Nephron (organoid): Measurements from ENCODE around the gene IGSF22.
"Not testable (repeated sequence)": the region's sequence is repeated elsewhere in the genome, so short reads cannot be mapped to it uniquely, and the experiment has no call there.

Experiments
- H3K27ac Mint-ChIP-seq, 3 experiments: 2 replicates each; pipeline ENCODE4 v1.8.0; 2020; ENCODE audit warnings: mixed read lengths in 3 of 3, mild to moderate bottlenecking in 2 of 3, moderate library complexity in 1 of 3
- H3K27me3 Mint-ChIP-seq: 2 replicates; pipeline ENCODE4 v1.8.0; 2021; ENCODE audit warnings: low read depth, mild to moderate bottlenecking, moderate library complexity, mixed read lengths
- H3K36me3 Mint-ChIP-seq: 2 replicates; pipeline ENCODE4 v1.8.0; 2020; ENCODE audit warnings: low read depth, mixed read lengths
- H3K4me1 Mint-ChIP-seq: 2 replicates; pipeline ENCODE4 v1.8.0; 2020; ENCODE audit warnings: mixed read lengths
- H3K4me3 Mint-ChIP-seq, 3 experiments: 2 replicates each; pipeline ENCODE4 v1.8.0; 2020; ENCODE audit warnings: mild to moderate bottlenecking in 3 of 3, mixed read lengths in 3 of 3, moderate library complexity in 2 of 3
- H3K9me3 Mint-ChIP-seq: 2 replicates; pipeline ENCODE4 v1.8.0; 2020; ENCODE audit warnings: mixed read lengths
- TF ChIP-seq, protein P1 (sequence below), 3 experiments: fragments of 200-600 bp; sonication (generic); IDR thresholded peaks; one replicate each; pipeline ENCODE4 v1.5.0; 2021; ENCODE audit warnings: antibody characterized with exemption in 3 of 3; ENCODE audit not compliant: unreplicated experiment in 3 of 3

Gene IGSF22

DNA sequence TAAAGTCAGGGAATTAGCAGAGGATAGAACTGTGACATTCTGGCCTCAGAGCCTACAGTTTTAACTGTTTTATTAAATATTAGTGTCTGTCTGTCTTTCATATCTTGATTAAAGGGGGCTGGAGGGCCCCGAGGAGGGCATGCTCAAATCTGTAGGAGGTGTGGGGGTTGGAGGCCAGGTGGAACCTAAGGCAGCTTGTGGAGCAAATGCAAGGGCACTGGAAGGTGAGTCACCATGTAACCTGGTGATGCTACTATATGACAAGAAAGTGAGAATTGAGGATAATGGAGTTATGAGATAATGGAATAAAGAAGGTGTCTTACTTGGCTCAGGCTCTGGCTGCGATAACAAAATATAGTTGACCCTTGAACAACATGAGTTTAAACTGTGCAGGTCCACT, 54.7 kb downstream of the IGSF22 start:
- TF ChIP-seq, protein P1, sequence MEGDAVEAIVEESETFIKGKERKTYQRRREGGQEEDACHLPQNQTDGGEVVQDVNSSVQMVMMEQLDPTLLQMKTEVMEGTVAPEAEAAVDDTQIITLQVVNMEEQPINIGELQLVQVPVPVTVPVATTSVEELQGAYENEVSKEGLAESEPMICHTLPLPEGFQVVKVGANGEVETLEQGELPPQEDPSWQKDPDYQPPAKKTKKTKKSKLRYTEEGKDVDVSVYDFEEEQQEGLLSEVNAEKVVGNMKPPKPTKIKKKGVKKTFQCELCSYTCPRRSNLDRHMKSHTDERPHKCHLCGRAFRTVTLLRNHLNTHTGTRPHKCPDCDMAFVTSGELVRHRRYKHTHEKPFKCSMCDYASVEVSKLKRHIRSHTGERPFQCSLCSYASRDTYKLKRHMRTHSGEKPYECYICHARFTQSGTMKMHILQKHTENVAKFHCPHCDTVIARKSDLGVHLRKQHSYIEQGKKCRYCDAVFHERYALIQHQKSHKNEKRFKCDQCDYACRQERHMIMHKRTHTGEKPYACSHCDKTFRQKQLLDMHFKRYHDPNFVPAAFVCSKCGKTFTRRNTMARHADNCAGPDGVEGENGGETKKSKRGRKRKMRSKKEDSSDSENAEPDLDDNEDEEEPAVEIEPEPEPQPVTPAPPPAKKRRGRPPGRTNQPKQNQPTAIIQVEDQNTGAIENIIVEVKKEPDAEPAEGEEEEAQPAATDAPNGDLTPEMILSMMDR (IDR thresholded peaks at IDR 0.05; ENCODE audit: unreplicated experiment in 3 of 3) = no peak
- Mint-ChIP-seq H3K4me3 (no peak overlapping the region), H3K27me3 (peaks cover 3% of the 10 kb centered on the region), H3K4me1 (no peaks in the 10 kb centered on the region), H3K9me3 (no peaks in the 10 kb centered on the region), H3K27ac (no peak overlapping the region), H3K36me3 (no peaks in the 10 kb centered on the region)

DNA sequence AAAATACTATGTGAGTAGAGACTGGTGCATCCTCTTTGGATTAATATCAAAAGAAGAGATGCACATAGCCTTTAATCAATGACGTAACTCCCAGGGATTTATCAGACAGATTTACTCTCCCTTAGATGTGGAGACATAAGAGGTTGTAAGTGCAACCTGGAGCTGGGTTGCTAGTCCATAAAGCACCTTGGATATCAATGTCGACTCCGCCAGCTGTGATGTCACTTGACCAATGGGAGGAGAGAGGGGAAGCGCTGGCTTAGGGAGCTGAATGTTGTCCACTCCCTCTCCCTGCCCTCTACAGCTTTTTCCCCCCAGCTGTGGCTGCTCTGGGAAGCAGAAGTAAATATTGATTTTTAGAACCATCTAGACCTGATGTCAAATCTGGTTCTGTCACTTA, 56.3 kb downstream of the IGSF22 start:
- H3K27me3 Mint-ChIP-seq = peaks cover 7% of the 10 kb centered on the region
- H3K27ac Mint-ChIP-seq = no peak overlapping the region
- H3K4me1 Mint-ChIP-seq = no peaks in the 10 kb centered on the region
- TF ChIP-seq, protein P1 (IDR thresholded peaks at IDR 0.05; ENCODE audit: unreplicated experiment in 3 of 3) = no peak
- no peak overlapping the region for H3K4me3 Mint-ChIP-seq
- H3K36me3 Mint-ChIP-seq = no peaks in the 10 kb centered on the region
- H3K9me3 Mint-ChIP-seq = no peaks in the 10 kb centered on the region

DNA sequence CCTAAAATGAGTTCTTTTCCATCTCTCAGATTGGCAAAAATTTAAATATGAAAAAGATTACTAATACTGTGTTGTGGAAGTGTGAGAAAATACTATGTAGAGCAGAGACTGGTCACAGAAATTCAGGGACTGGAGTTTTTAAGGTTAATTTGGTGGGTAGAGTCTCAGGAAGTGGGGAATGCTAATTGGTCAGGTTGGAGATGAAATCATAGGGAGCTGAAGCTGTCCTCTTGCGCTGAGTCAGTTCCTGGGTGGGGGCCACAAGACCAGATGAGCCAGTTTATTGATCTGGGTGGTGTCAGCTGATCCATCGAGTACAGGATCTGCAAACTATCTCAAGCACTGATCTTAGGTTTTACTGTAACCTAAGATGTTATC, 56.8 kb downstream of the IGSF22 start:
- Mint-ChIP-seq H3K4me3 (no peak overlapping the region), H3K27ac (no peak overlapping the region), H3K36me3 (no peaks in the 10 kb centered on the region), H3K4me1 (no peaks in the 10 kb centered on the region), H3K9me3 (no peaks in the 10 kb centered on the region), H3K27me3 (peaks cover 7% of the 10 kb centered on the region)
- TF ChIP-seq, protein P1 (IDR thresholded peaks at IDR 0.05; ENCODE audit: unreplicated experiment in 3 of 3) = no peak

DNA sequence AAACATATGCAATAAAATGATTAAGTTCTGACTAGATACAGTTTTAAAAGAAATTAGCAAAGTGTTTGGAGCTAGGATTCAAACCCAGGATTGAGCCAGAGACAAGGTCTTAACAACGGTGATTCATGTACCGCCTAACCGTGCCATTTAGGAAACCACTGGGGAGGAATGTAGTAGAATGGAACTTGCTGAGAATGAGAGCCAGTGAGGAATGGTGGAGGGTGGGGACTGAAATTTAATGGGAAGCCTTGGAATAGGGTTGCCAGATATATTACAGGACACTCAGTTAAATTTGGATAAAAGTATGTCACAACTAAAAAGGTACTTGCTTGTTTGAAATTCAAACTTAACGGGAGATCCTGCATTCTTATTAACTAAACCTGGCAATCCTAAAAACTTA, 57.9 kb downstream of the IGSF22 start:
- TF ChIP-seq, protein P1 (IDR thresholded peaks at IDR 0.05; ENCODE audit: unreplicated experiment in 3 of 3) = no peak
- H3K27me3 Mint-ChIP-seq = peaks cover 7% of the 10 kb centered on the region
- H3K4me1 Mint-ChIP-seq = no peaks in the 10 kb centered on the region
- no peak overlapping the region for H3K4me3 Mint-ChIP-seq
- H3K9me3 Mint-ChIP-seq = no peaks in the 10 kb centered on the region
- no peaks in the 10 kb centered on the region for H3K36me3 Mint-ChIP-seq
- peak overlapping the region in 2 of 3 experiments; percentile 31 to 48 for H3K27ac Mint-ChIP-seq

DNA sequence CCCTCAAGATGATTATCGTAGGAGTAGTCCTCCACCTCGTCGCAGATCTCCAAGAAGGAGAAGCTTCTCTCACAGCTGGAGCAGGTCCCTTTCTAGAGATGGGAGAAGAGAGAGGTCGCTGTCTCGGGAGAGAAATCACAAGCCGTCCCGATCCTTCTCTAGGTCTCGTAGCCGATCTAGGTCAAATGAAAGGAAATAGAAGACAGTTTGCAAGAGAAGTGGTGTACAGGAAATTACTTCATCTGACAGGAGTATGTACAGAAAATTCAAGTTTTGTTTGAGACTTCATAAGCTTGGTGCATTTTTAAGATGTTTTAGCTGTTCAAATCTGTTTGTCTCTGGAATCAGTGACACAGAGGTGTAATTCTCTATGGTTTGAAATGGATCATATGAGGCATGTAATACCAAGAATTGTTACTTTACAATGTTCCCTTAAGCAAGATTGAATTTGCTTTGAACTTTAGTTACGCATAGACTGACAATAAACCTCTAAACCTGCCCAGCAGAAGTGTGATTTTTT, 60.6 kb downstream of the IGSF22 start:
- not testable (repeated sequence) for H3K9me3 Mint-ChIP-seq, H3K4me3 Mint-ChIP-seq, H3K27ac Mint-ChIP-seq, H3K4me1 Mint-ChIP-seq, H3K27me3 Mint-ChIP-seq, H3K36me3 Mint-ChIP-seq

DNA sequence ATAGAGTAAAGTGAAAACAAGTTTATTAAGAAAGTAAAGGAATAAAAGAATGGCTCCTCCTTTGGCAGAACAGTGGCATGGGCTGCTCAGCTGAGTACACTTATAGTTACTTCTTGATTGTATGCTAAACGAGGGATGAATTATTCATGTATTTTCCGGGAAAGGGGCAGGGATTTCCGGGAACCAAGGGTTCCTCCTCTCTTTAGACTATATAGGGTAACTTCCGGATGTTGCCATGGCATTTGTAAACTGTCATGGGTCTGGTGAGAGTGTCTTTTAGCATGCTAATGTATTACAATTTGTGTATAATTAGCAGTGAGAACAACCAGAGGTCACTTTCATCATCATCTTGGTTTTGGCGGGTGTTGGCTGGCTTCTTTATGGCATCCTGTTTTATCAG, 68.3 kb downstream of the IGSF22 start:
- Mint-ChIP-seq H3K4me3 (no peak overlapping the region), H3K36me3 (no peaks in the 10 kb centered on the region), H3K27me3 (peaks cover 16% of the 10 kb centered on the region), H3K27ac (no peak overlapping the region), H3K9me3 (peaks cover 4% of the 10 kb centered on the region), H3K4me1 (no peaks in the 10 kb centered on the region)
- TF ChIP-seq, protein P1 (IDR thresholded peaks at IDR 0.05; ENCODE audit: unreplicated experiment in 3 of 3) = no peak
